Stomach smooth muscle (tissue), 2 donors: ENCODE measurements around the gene NFS1.

Experiments used
- H3K27ac ChIP-seq: one replicate; pipeline ENCODE4 v1.7.0; 2013; ENCODE audit warnings: mild to moderate bottlenecking, low read length, inconsistent platforms
- H3K27me3 ChIP-seq, 2 donors: one replicate each; pipeline ENCODE4 v1.7.0; 2013; ENCODE audit warnings: low read length in 2 of 2; ENCODE audit not compliant: insufficient read depth in 2 of 2, control insufficient read depth in 1 of 2
- H3K36me3 ChIP-seq, 2 donors: one replicate each; pipeline ENCODE4 v1.7.0; 2013; ENCODE audit warnings: low read length in 2 of 2; ENCODE audit not compliant: control insufficient read depth in 2 of 2, insufficient read depth in 2 of 2
- H3K4me1 ChIP-seq: one replicate; pipeline ENCODE4 v1.7.0; 2013; ENCODE audit warnings: low read length; ENCODE audit not compliant: control insufficient read depth, insufficient read depth
- H3K4me3 ChIP-seq, 2 donors: one replicate each; pipeline ENCODE4 v1.7.0; 2013; ENCODE audit warnings: low read length in 2 of 2
- H3K9ac ChIP-seq, 2 donors: one replicate each; pipeline ENCODE4 v1.7.0; 2013; ENCODE audit warnings: low read length in 2 of 2, mild to moderate bottlenecking in 1 of 2
- H3K9me3 ChIP-seq, 2 donors: one replicate each; pipeline ENCODE4 v1.7.0; 2013; ENCODE audit warnings: low read length in 2 of 2; ENCODE audit not compliant: control insufficient read depth in 2 of 2
- donor health status: healthy.
- donor health status: Pancreatic carcinoma.

Gene NFS1

GRCh38 chr20:35653893-35654292 lies 45.3 kb downstream of the NFS1 start:
- no peak overlapping the region for H3K9ac ChIP-seq
- H3K36me3 ChIP-seq: peaks cover 19 to 20% of the 10 kb centered on the region in 2 donors
- peaks cover 9% of the 10 kb centered on the region for H3K4me1 ChIP-seq

GRCh38 chr20:35653430-35653734 lies 45.8 kb downstream of the NFS1 start:
- no peaks in the 10 kb centered on the region for H3K9me3 ChIP-seq
- no peak overlapping the region for H3K9ac ChIP-seq
- peaks cover 10% of the 10 kb centered on the region for H3K4me1 ChIP-seq
- no peak overlapping the region for H3K27ac ChIP-seq
- no peak overlapping the region for H3K4me3 ChIP-seq
- peaks cover 19 to 20% of the 10 kb centered on the region in 2 donors for H3K36me3 ChIP-seq
- no peaks in the 10 kb centered on the region for H3K27me3 ChIP-seq

More at GRCh38 chr20:35653893-35654292, 45.3 kb downstream of the NFS1 start:
- H3K27ac ChIP-seq: no peak overlapping the region
- no peak overlapping the region for H3K4me3 ChIP-seq
- no peaks in the 10 kb centered on the region for H3K9me3 ChIP-seq
- no peaks in the 10 kb centered on the region for H3K27me3 ChIP-seq

DNA sequence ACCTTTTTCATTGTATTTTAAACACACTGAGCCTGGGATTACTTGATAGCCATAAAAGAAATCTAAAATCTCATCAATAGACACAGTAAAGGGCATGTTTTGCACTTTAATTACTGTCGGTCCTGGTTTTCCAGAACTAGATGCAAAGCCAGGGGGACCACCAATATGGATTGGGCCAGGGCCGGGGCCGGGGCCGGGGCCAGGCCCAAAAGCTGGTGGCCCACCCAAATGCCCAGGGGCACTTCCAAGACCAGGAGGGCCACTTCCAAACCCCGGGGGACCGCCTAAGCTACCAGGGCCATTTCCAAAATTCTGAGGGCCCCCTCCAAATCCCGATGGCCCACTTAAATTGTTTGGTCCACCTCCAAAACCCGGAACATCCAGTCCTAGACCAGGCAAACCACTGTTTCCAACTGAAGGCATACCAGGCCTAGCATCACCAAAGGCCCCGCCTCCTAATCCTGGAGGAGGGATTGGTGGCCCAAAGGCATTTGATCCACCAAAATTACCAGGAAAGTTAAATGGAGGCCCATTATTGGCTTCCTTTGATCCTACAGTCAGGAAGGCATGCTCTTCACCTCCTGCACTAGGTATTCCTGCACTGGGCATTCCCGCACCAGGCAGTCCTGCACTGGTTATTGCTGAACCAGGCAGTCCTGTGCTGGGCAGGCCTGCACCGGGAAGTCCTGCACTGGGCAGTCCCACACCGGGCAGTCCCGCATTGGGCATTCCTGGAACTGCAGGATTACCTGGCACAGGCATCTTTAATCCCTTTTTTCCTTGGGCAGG lies 46.3 kb downstream of the NFS1 start:
- Histone ChIP-seq H3K27me3 (no peaks in the 10 kb centered on the region), H3K4me1 (peaks cover 10% of the 10 kb centered on the region), H3K36me3 (peaks cover 19 to 20% of the 10 kb centered on the region in 2 donors), H3K9me3 (no peaks in the 10 kb centered on the region), H3K4me3 (no peak overlapping the region), H3K27ac (no peak overlapping the region), H3K9ac (no peak overlapping the region)

- peaks cover 19 to 20% of the 10 kb centered on the region in 2 donors for H3K36me3 ChIP-seq
- H3K4me1 ChIP-seq: peaks cover 10% of the 10 kb centered on the region
- no peak overlapping the region for H3K27ac ChIP-seq
These were observed 47.2 kb downstream of the NFS1 start for GRCh38 chr20:35651958-35652357.

GRCh38 chr20:35650632-35651031 lies 48.5 kb downstream of the NFS1 start:
- Histone ChIP-seq H3K4me1 (peaks cover 10% of the 10 kb centered on the region), H3K27ac (no peak overlapping the region), H3K36me3 (peaks cover 19 to 20% of the 10 kb centered on the region in 2 donors)

More at GRCh38 chr20:35651958-35652357, 47.2 kb downstream of the NFS1 start:
- H3K9ac ChIP-seq: no peak overlapping the region
- H3K4me3 ChIP-seq: no peak overlapping the region
- H3K27me3 ChIP-seq: no peaks in the 10 kb centered on the region
- H3K9me3 ChIP-seq: no peaks in the 10 kb centered on the region

GRCh38 chr20:35648836-35649235 lies 50.3 kb downstream of the NFS1 start:
- Histone ChIP-seq H3K4me3 (no peak overlapping the region), H3K27me3 (no peaks in the 10 kb centered on the region), H3K9me3 (no peaks in the 10 kb centered on the region), H3K4me1 (peaks cover 10% of the 10 kb centered on the region), H3K27ac (no peak overlapping the region), H3K9ac (no peak overlapping the region), H3K36me3 (peaks cover 4 to 5% of the 10 kb centered on the region in 2 donors)

More at GRCh38 chr20:35650632-35651031, 48.5 kb downstream of the NFS1 start:
- Histone ChIP-seq H3K9me3 (no peaks in the 10 kb centered on the region), H3K27me3 (no peaks in the 10 kb centered on the region), H3K4me3 (no peak overlapping the region), H3K9ac (no peak overlapping the region)

DNA sequence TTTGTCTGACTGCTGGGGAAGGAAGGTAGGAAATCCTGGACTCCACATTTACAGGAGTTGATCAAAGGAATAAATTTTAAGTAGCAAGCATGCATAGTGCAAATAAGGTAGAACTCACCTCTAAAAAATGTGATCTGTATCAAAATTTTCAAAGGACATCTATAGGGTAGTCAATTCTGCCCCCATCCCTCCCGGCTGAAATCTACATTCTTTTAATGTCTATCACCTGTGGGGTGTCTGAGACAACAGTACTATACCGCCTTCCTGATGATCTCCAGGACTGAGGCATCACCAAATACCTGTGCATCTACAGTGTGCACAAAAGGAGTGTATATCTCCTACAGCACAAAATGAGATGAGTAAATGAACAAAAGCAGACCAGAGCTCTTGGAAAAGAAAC lies 54.3 kb downstream of the NFS1 start:
- Histone ChIP-seq H3K9ac (no peak overlapping the region), H3K4me1 (peaks cover 7% of the 10 kb centered on the region), H3K27ac (no peak overlapping the region), H3K27me3 (no peaks in the 10 kb centered on the region), H3K9me3 (no peaks in the 10 kb centered on the region), H3K4me3 (no peak overlapping the region), H3K36me3 (no peaks in the 10 kb centered on the region)

DNA sequence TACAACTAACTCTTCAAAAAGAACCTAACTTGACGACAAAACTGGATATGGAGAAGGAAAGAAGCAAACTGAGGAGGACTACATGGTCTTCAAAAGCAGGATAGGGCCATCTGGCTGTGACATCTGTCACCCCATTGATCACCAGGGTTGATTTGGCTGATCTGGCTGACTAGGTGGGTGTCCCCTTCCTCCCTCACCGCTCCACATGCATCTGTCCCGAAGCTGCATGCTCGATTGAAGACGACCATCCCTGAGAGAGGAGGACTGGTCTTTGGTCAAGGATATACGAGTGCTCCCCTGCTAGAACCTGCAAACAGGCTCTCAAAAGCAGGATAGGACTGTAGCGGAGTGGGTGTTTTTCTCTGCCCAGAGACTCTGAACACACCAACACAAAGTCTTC lies 56.1 kb downstream of the NFS1 start:
- Histone ChIP-seq H3K36me3 (no peaks in the 10 kb centered on the region), H3K9me3 (no peaks in the 10 kb centered on the region)

GRCh38 chr20:35641743-35642142 lies 57.4 kb downstream of the NFS1 start:
- H3K27me3 ChIP-seq: no peaks in the 10 kb centered on the region
- no peak overlapping the region for H3K4me3 ChIP-seq
- peaks cover 3% of the 10 kb centered on the region for H3K4me1 ChIP-seq
- H3K36me3 ChIP-seq: no peaks in the 10 kb centered on the region
- no peak overlapping the region for H3K9ac ChIP-seq
- no peaks in the 10 kb centered on the region for H3K9me3 ChIP-seq
- no peak overlapping the region for H3K27ac ChIP-seq

More for the DNA sequence above, 56.1 kb downstream of the NFS1 start:
- no peak overlapping the region for H3K9ac ChIP-seq
- H3K4me3 ChIP-seq: no peak overlapping the region
- H3K4me1 ChIP-seq: peaks cover 3% of the 10 kb centered on the region
- no peaks in the 10 kb centered on the region for H3K27me3 ChIP-seq
- H3K27ac ChIP-seq: no peak overlapping the region

- H3K4me1 ChIP-seq: peaks cover 8% of the 10 kb centered on the region
- H3K9me3 ChIP-seq: no peaks in the 10 kb centered on the region
- no peaks in the 10 kb centered on the region for H3K27me3 ChIP-seq
- no peak overlapping the region for H3K27ac ChIP-seq
- H3K4me3 ChIP-seq: no peak overlapping the region
- H3K36me3 ChIP-seq: no peaks in the 10 kb centered on the region
- no peak overlapping the region for H3K9ac ChIP-seq
These were observed 58.4 kb downstream of the NFS1 start for GRCh38 chr20:35640724-35641123.

- Histone ChIP-seq H3K9me3 (no peaks in the 10 kb centered on the region), H3K4me3 (no peak overlapping the region), H3K4me1 (peaks cover 10% of the 10 kb centered on the region), H3K36me3 (no peaks in the 10 kb centered on the region), H3K27me3 (no peaks in the 10 kb centered on the region), H3K27ac (no peak overlapping the region), H3K9ac (no peak overlapping the region)
These were observed 60.4 kb downstream of the NFS1 start for GRCh38 chr20:35638751-35639150.
